ENCODE results near the gene ZNF326. TPM values are rescaled to one million over a fixed set of nuclear protein-coding genes. Genes with fewer than 3 reads are reported as not detected.

The ZNF326 gene
- total RNA-seq, 1 experiment from 2014 or later: 14.7 TPM

- DNase-seq: no peak
- no peaks in the 10 kb centered on the region for H4K20me1 ChIP-seq (ENCODE audit: insufficient read depth, low read depth, low read length)
- H3K4me1 ChIP-seq (ENCODE audit: low read length): peaks cover 15% of the 10 kb centered on the region
- no peak overlapping the region for H3K27ac ChIP-seq (ENCODE audit: low read length)
- no peaks in the 10 kb centered on the region for H3K36me3 ChIP-seq (ENCODE audit: insufficient read depth, low read length)
- H3K4me3 ChIP-seq (ENCODE audit: low read length): no peak overlapping the region
- no peak overlapping the region for H3K9ac ChIP-seq (ENCODE audit: low read length)
- no peaks in the 10 kb centered on the region for H3K79me2 ChIP-seq (ENCODE audit: low read length)
- no peak overlapping the region for H2AFZ ChIP-seq (ENCODE audit: low read length)
- H3K27me3 ChIP-seq (ENCODE audit: low read length): no peaks in the 10 kb centered on the region
- no peaks in the 10 kb centered on the region for H3K9me2 ChIP-seq (replicated peaks; ENCODE audit: insufficient read depth, low read length)
- no peak overlapping the region for H3K4me2 ChIP-seq (ENCODE audit: low read depth, low read length, poor library complexity, severe bottlenecking)
- no peaks in the 10 kb centered on the region for H3K9me3 ChIP-seq (ENCODE audit: low read length)
Observed at GRCh38 chr1:89986020-89986419, 8.9 kb upstream of the ZNF326 start.

- Histone ChIP-seq H2AFZ (ENCODE audit: low read length) (no peak overlapping the region), H4K20me1 (ENCODE audit: insufficient read depth, low read depth, low read length) (no peaks in the 10 kb centered on the region), H3K79me2 (ENCODE audit: low read length) (no peaks in the 10 kb centered on the region), H3K9me3 (ENCODE audit: low read length) (no peaks in the 10 kb centered on the region), H3K27ac (ENCODE audit: low read length) (no peak overlapping the region), H3K4me3 (ENCODE audit: low read length) (no peak overlapping the region), H3K9ac (ENCODE audit: low read length) (no peak overlapping the region), H3K27me3 (ENCODE audit: low read length) (no peaks in the 10 kb centered on the region), H3K4me1 (ENCODE audit: low read length) (peaks cover 28% of the 10 kb centered on the region), H3K4me2 (ENCODE audit: low read depth, low read length, poor library complexity, severe bottlenecking) (no peak overlapping the region), H3K36me3 (ENCODE audit: insufficient read depth, low read length) (no peaks in the 10 kb centered on the region), H3K9me2 (replicated peaks; ENCODE audit: insufficient read depth, low read length) (no peaks in the 10 kb centered on the region)
- DNase-seq: peak; percentile 91
Observed at GRCh38 chr1:89987159-89987819, 7.6 kb upstream of the ZNF326 start.

GRCh38 chr1:89989099-89989498 is 5.8 kb upstream of the ZNF326 start:
- Histone ChIP-seq H3K4me2 (ENCODE audit: low read depth, low read length, poor library complexity, severe bottlenecking) (no peak overlapping the region), H3K27ac (ENCODE audit: low read length) (no peak overlapping the region), H3K4me1 (ENCODE audit: low read length) (peaks cover 36% of the 10 kb centered on the region), H3K9me2 (replicated peaks; ENCODE audit: insufficient read depth, low read length) (no peaks in the 10 kb centered on the region), H4K20me1 (ENCODE audit: insufficient read depth, low read depth, low read length) (no peaks in the 10 kb centered on the region), H3K79me2 (ENCODE audit: low read length) (no peaks in the 10 kb centered on the region), H2AFZ (ENCODE audit: low read length) (no peak overlapping the region), H3K9ac (ENCODE audit: low read length) (no peak overlapping the region), H3K4me3 (ENCODE audit: low read length) (no peak overlapping the region), H3K9me3 (ENCODE audit: low read length) (no peaks in the 10 kb centered on the region), H3K36me3 (ENCODE audit: insufficient read depth, low read length) (no peaks in the 10 kb centered on the region), H3K27me3 (ENCODE audit: low read length) (no peaks in the 10 kb centered on the region)
- no peak for DNase-seq

GRCh38 chr1:89989799-89990198 is 5.1 kb upstream of the ZNF326 start:
- Histone ChIP-seq H3K9me2 (replicated peaks; ENCODE audit: insufficient read depth, low read length) (no peaks in the 10 kb centered on the region), H3K27me3 (ENCODE audit: low read length) (no peaks in the 10 kb centered on the region), H3K4me2 (ENCODE audit: low read depth, low read length, poor library complexity, severe bottlenecking) (no peak overlapping the region), H3K9me3 (ENCODE audit: low read length) (no peaks in the 10 kb centered on the region), H3K9ac (ENCODE audit: low read length) (no peak overlapping the region), H3K36me3 (ENCODE audit: insufficient read depth, low read length) (no peaks in the 10 kb centered on the region), H3K4me3 (ENCODE audit: low read length) (no peak overlapping the region), H4K20me1 (ENCODE audit: insufficient read depth, low read depth, low read length) (no peaks in the 10 kb centered on the region), H3K79me2 (ENCODE audit: low read length) (no peaks in the 10 kb centered on the region), H3K27ac (ENCODE audit: low read length) (no peak overlapping the region), H3K4me1 (ENCODE audit: low read length) (peaks cover 40% of the 10 kb centered on the region), H2AFZ (ENCODE audit: low read length) (no peak overlapping the region)
- no peak for DNase-seq

- H3K4me1 ChIP-seq (ENCODE audit: low read length): peaks cover 44% of the 10 kb centered on the region
- H3K9me2 ChIP-seq (replicated peaks; ENCODE audit: insufficient read depth, low read length): no peaks in the 10 kb centered on the region
- peaks cover 3% of the 10 kb centered on the region; the same call in 1 of the 2 replicates for H4K20me1 ChIP-seq (ENCODE audit: insufficient read depth, low read depth, low read length)
- H3K9me3 ChIP-seq (ENCODE audit: low read length): no peaks in the 10 kb centered on the region
- H3K4me2 ChIP-seq (ENCODE audit: low read depth, low read length, poor library complexity, severe bottlenecking): peak overlapping the region; percentile 67
- peak; percentile 82 for DNase-seq
- H3K27me3 ChIP-seq (ENCODE audit: low read length): no peaks in the 10 kb centered on the region
- peaks cover 12% of the 10 kb centered on the region for H3K79me2 ChIP-seq (ENCODE audit: low read length)
- H3K4me3 ChIP-seq (ENCODE audit: low read length): peak overlapping the region; percentile 36
- H3K9ac ChIP-seq (ENCODE audit: low read length): peak overlapping the region; percentile 24
- peak overlapping the region; percentile 64; the same call in 1 of the 2 replicates for H2AFZ ChIP-seq (ENCODE audit: low read length)
- H3K36me3 ChIP-seq (ENCODE audit: insufficient read depth, low read length): no peaks in the 10 kb centered on the region
- peak overlapping the region; percentile 56; the same call in 1 of the 2 replicates for H3K27ac ChIP-seq (ENCODE audit: low read length)
Observed at GRCh38 chr1:89990976-89991831, 3.7 kb upstream of the ZNF326 start.

- Histone ChIP-seq H3K27me3 (ENCODE audit: low read length) (no peaks in the 10 kb centered on the region), H4K20me1 (ENCODE audit: insufficient read depth, low read depth, low read length) (peaks cover 6% of the 10 kb centered on the region; the same call in 1 of the 2 replicates), H3K4me2 (ENCODE audit: low read depth, low read length, poor library complexity, severe bottlenecking) (no peak overlapping the region)
Observed at GRCh38 chr1:89993541-89993940, 1.4 kb upstream of the ZNF326 start.

GRCh38 chr1:89994231-89994804 is 592 bp upstream of the ZNF326 start:
- Histone ChIP-seq H3K27ac (ENCODE audit: low read length) (0 out of 2 replicates have a peak overlapping the region, but pooled peaks have one; percentile 30), H3K9me2 (replicated peaks; ENCODE audit: insufficient read depth, low read length) (no peaks in the 10 kb centered on the region), H3K9ac (ENCODE audit: low read length) (peak overlapping the region; percentile 91), H3K9me3 (ENCODE audit: low read length) (no peaks in the 10 kb centered on the region), H4K20me1 (ENCODE audit: insufficient read depth, low read depth, low read length) (peaks cover 6% of the 10 kb centered on the region; the same call in 1 of the 2 replicates), H3K36me3 (ENCODE audit: insufficient read depth, low read length) (peaks cover 14% of the 10 kb centered on the region; the same call in 1 of the 2 replicates), H2AFZ (ENCODE audit: low read length) (peak overlapping the region; percentile 76), H3K27me3 (ENCODE audit: low read length) (no peaks in the 10 kb centered on the region), H3K79me2 (ENCODE audit: low read length) (peaks cover 43% of the 10 kb centered on the region), H3K4me3 (ENCODE audit: low read length) (peak overlapping the region; percentile 92), H3K4me1 (ENCODE audit: low read length) (peaks cover 69% of the 10 kb centered on the region), H3K4me2 (ENCODE audit: low read depth, low read length, poor library complexity, severe bottlenecking) (peak overlapping the region; percentile 94)
- no peak for DNase-seq

More at GRCh38 chr1:89993541-89993940, 1.4 kb upstream of the ZNF326 start:
- Histone ChIP-seq H3K9me2 (replicated peaks; ENCODE audit: insufficient read depth, low read length) (no peaks in the 10 kb centered on the region), H3K79me2 (ENCODE audit: low read length) (peaks cover 36% of the 10 kb centered on the region), H3K9ac (ENCODE audit: low read length) (no peak overlapping the region), H2AFZ (ENCODE audit: low read length) (no peak overlapping the region), H3K36me3 (ENCODE audit: insufficient read depth, low read length) (peaks cover 6% of the 10 kb centered on the region; the same call in 1 of the 2 replicates), H3K4me1 (ENCODE audit: low read length) (peaks cover 68% of the 10 kb centered on the region), H3K4me3 (ENCODE audit: low read length) (no peak overlapping the region), H3K27ac (ENCODE audit: low read length) (no peak overlapping the region), H3K9me3 (ENCODE audit: low read length) (no peaks in the 10 kb centered on the region)
- no peak for DNase-seq
